GM21825 (cell line): ENCODE results near the gene LPCAT2.

ENCODE experiments used
- ATAC-seq: cut with Tn5 transposase; IDR thresholded peaks from one replicate; pipeline ENCODE4 v1.9.1; 2021; ENCODE audit warnings: mild to moderate bottlenecking, moderate library complexity; ENCODE audit not compliant: unreplicated experiment

The LPCAT2 gene

GRCh38 chr16:55480228-55480655 lies 28.6 kb upstream of the LPCAT2 start:
- ATAC-seq: no peak

GRCh38 chr16:55481023-55481422 lies 27.8 kb upstream of the LPCAT2 start:
- ATAC-seq: no peak

- ATAC-seq: no peak
These were observed 26.8 kb upstream of the LPCAT2 start for GRCh38 chr16:55482056-55482455.

GRCh38 chr16:55487048-55487803 lies 21.6 kb upstream of the LPCAT2 start:
- no peak for ATAC-seq

- ATAC-seq: no peak
These were observed 20.6 kb upstream of the LPCAT2 start for GRCh38 chr16:55488306-55488705.

GRCh38 chr16:55489119-55489955 lies 19.5 kb upstream of the LPCAT2 start:
- ATAC-seq: no peak

GRCh38 chr16:55489956-55490265 lies 19.0 kb upstream of the LPCAT2 start:
- no peak for ATAC-seq

GRCh38 chr16:55490301-55490700 lies 18.6 kb upstream of the LPCAT2 start:
- ATAC-seq: no peak

GRCh38 chr16:55491691-55492090 lies 17.2 kb upstream of the LPCAT2 start:
- ATAC-seq: no peak

- ATAC-seq: no peak
These were observed 16.0 kb upstream of the LPCAT2 start for GRCh38 chr16:55492756-55493380.

- ATAC-seq: no peak
These were observed 13.9 kb upstream of the LPCAT2 start for GRCh38 chr16:55494994-55495421.

GRCh38 chr16:55495616-55496289 lies 13.1 kb upstream of the LPCAT2 start:
- no peak for ATAC-seq

GRCh38 chr16:55496509-55497145 lies 12.2 kb upstream of the LPCAT2 start:
- no peak for ATAC-seq

- no peak for ATAC-seq
These were observed 11.3 kb upstream of the LPCAT2 start for GRCh38 chr16:55497558-55497957.

- ATAC-seq: no peak
These were observed 10.8 kb upstream of the LPCAT2 start for GRCh38 chr16:55498101-55498500.

- ATAC-seq: no peak
These were observed 9.6 kb upstream of the LPCAT2 start for GRCh38 chr16:55499281-55499680.

- ATAC-seq: no peak
These were observed 8.8 kb upstream of the LPCAT2 start for GRCh38 chr16:55499951-55500529.

GRCh38 chr16:55500530-55501011 lies 8.3 kb upstream of the LPCAT2 start:
- ATAC-seq: no peak

- ATAC-seq: no peak
These were observed 7.1 kb upstream of the LPCAT2 start for GRCh38 chr16:55501549-55502322.
